LNCAP (cell line): ENCODE data around the gene SBF2.

Experiments used
- TF ChIP-seq, protein P1 (sequence below): fragments of 450-650 bp; IDR thresholded peaks from 2 replicates; pipeline ENCODE4 v1.5.1; 2017; ENCODE audit warnings: mild to moderate bottlenecking

Gene SBF2

DNA sequence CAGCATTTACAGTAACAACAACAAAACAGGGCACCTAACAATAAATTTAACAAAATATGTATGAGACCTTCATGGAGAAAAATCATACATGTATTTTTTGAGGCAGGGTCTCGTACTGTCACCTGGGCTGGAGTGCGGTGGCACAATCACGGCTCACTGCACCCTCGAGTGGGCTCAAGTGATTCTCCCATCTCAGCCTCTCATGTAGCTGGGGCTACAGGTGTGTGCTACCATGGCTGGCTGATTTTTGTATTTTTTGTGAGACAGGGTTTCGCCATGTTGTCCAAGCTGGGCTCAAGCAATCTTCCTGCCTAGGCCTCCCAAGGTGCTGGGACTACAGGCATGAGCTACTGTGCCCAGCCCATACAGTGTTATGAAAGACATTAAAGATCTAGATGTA lies 352.0 kb downstream of the SBF2 start:
- TF ChIP-seq, protein P1, sequence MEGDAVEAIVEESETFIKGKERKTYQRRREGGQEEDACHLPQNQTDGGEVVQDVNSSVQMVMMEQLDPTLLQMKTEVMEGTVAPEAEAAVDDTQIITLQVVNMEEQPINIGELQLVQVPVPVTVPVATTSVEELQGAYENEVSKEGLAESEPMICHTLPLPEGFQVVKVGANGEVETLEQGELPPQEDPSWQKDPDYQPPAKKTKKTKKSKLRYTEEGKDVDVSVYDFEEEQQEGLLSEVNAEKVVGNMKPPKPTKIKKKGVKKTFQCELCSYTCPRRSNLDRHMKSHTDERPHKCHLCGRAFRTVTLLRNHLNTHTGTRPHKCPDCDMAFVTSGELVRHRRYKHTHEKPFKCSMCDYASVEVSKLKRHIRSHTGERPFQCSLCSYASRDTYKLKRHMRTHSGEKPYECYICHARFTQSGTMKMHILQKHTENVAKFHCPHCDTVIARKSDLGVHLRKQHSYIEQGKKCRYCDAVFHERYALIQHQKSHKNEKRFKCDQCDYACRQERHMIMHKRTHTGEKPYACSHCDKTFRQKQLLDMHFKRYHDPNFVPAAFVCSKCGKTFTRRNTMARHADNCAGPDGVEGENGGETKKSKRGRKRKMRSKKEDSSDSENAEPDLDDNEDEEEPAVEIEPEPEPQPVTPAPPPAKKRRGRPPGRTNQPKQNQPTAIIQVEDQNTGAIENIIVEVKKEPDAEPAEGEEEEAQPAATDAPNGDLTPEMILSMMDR = no peak

GRCh38 chr11:9936754-9937153 lies 357.3 kb downstream of the SBF2 start:
- TF ChIP-seq, protein P1 = no peak

DNA sequence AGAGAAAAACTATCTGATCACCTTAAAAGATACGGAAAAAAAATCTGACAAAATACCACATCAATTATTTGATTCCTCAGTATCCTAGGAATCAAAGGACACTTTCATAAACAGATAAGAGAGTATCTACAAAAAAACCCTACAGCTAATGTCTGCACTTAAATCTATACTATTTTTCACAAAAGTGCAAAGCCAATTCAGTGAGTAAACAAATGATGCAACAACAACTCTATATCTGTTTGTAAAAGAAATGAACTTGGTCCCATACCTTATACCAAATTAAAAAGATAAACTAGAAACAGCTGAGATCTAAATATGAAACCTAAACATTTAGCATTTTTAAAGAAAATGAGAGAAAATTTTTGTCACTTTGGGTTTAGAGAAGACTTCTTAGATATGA lies 366.3 kb downstream of the SBF2 start:
- TF ChIP-seq, protein P1 = no peak

DNA sequence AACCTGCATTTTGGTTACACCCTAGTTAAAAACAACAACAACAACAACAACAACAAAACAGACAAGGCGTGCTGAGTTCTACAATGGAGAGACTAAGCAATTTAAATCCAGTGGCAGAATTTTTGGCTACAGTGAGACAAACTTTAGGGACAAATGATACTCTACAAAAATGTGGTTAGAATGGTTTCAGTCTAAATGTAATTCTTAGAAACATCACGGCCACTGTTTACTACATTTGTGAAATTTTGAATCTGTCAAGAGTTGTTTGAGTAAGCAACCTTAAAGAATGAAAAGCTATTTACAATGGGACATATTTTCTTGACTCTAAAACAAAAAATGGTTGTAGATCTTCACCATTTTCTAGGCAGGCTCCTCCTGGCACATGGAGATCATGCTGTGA lies 370.7 kb downstream of the SBF2 start:
- TF ChIP-seq, protein P1 = no peak

- TF ChIP-seq, protein P1 = no peak
Observed at GRCh38 chr11:9922806-9923205, 371.2 kb downstream of the SBF2 start.

GRCh38 chr11:9916480-9916879 lies 377.5 kb downstream of the SBF2 start:
- TF ChIP-seq, protein P1 = no peak

DNA sequence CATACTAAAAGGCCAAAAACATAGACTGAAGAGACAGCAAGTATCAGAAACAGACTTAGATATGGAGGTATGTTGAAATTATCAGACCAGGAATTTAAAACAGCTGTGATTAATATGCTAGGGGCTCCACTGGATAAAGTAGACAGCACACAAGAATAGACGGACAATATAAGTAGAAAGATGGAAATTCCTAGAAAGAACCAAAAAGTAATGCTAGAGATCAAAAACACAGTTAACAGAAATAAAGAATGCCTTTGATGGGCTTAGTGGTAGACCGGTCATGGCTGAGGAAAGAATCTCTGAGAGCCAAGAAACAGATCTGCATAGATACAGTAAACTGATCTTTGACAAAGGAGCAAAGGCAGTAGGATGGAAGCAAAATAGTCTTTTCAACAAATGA lies 380.0 kb downstream of the SBF2 start:
- TF ChIP-seq, protein P1 = no peak
